Heart right ventricle (tissue), 16 donors: Measurements from ENCODE around the gene PTPRS. TPM values are rescaled to one million over a fixed set of nuclear protein-coding genes. Genes with fewer than 3 reads are reported as not detected.

ENCODE experiments used
- ATAC-seq, 8 donors: fragments of 200-7000 bp; cut with Tn5 transposase; one replicate each; pipeline ENCODE4 v1.9.1; 2020; ENCODE audit warnings: mild to moderate bottlenecking in 8 of 8, moderate library complexity in 8 of 8, moderate number of reproducible peaks in 1 of 8
- DNase-seq, 2 donors: peaks; one replicate each; pipeline ENCODE4 v3.0.0-alpha.2; 2020
- H3K27ac ChIP-seq, 10 donors: fragments of 200-600 bp; sonication (generic) in 2 of 10; one replicate each; pipeline versions ENCODE4 v1.5.0 to v1.8.0; 2020 to 2022; ENCODE audit warnings: mild to moderate bottlenecking in 3 of 10
- H3K27me3 ChIP-seq, 7 donors: fragments of 200-600 bp; one replicate each; pipeline ENCODE4 v1.8.0; 2021 to 2022; ENCODE audit warnings: mild to moderate bottlenecking in 2 of 7
- H3K36me3 ChIP-seq, 9 donors: fragments of 200-600 bp; sonication (generic) in 1 of 9; one replicate each; pipeline versions ENCODE4 v1.5.0 to v1.8.0; 2020 to 2022; ENCODE audit warnings: mild to moderate bottlenecking in 2 of 9
- H3K4me1 ChIP-seq, 9 donors: fragments of 200-600 bp; sonication (generic) in 1 of 9; one replicate each; pipeline versions ENCODE4 v1.5.0 to v1.8.0; 2020 to 2022; ENCODE audit warnings: mild to moderate bottlenecking in 4 of 9
- H3K4me3 ChIP-seq, 10 donors: fragments of 200-600 bp; sonication (generic) in 2 of 10; one replicate each; pipeline versions ENCODE4 v1.5.0 to v1.8.0; 2020 to 2022; ENCODE audit warnings: mild to moderate bottlenecking in 7 of 10, moderate library complexity in 2 of 10
- H3K9me3 ChIP-seq, 11 donors: fragments of 200-600 bp in 10 of 11; sonication (generic) in 2 of 11; one replicate each; pipeline versions ENCODE4 v1.5.0 to v1.8.0; 2013 to 2022; ENCODE audit warnings: mild to moderate bottlenecking in 2 of 11, control low read depth in 1 of 11, moderate library complexity in 1 of 11
- WGBS, 2 donors: extraction: QIAGEN DNeasy Blood & Tissue Kit; methylation state at CpG; one replicate each; pipeline ENCODE4 v1.1.7; 2013; ENCODE audit warnings: inconsistent platforms in 1 of 2; 5-methylcytosine and 5-hydroxymethylcytosine counted together
- intact Hi-C, 10 donors: fragments of 100-400 bp; cut with DNase I; formaldehyde crosslinking; loops; one replicate each; pipeline versions ENCODE4 v1.11.1 to v1.14.2; 2022
- polyA plus RNA-seq, 2 donors: library from polyadenylated mRNA; stranded (reverse); fragments of 200-250 nt; gene quantifications; one replicate each; pipeline ENCODE4 v1.2.3, GENCODE V29; 2013
- total RNA-seq, 10 donors: library from RNA; stranded (reverse); fragmentation: NEBNext Ultra II Directional in 3 of 10; extraction: Animal tissue kit (Norgen Biotek cat#: 25700) in 3 of 10; gene quantifications; one replicate each; pipeline versions ENCODE4 v1.2.1 to v1.2.4, GENCODE V29; 2021 to 2023
- TF ChIP-seq, protein P1 (sequence below), 9 donors: fragments of 200-600 bp; sonication (generic) in 2 of 9; IDR thresholded peaks; one replicate each; pipeline versions ENCODE4 v1.5.0 to v1.8.0; 2021 to 2022; ENCODE audit warnings: antibody characterized with exemption in 9 of 9, mild to moderate bottlenecking in 5 of 9, moderate library complexity in 1 of 9
- donor health status: Arrhythmogenic right ventricular cardiomyopathy.
- donor health status: ischemic (EF 13 %, LVEDD 7.1; RV severe dilation, severe dysfunction).
- donor health status: healthy with polysubstance abuse.
- donor health status: DM: no; HTN: yes; CAD: no.
- donor health status: DM: no; HTN: no; CAD: no.
- donor health status: ischemic (EF 25% LVEDD 6.9; RV normal size, moderate dysfunction).
- donor health status: ischemic (EF 25% LVEDD 5.7; RV mildly dilated, moderate dysfunction).
- donor health status: healthy.
- donor health status: DM: yes; HTN: yes; CAD: no.
- donor health status: Ischemic cardiomyopathy.
- donor health status: ischemic (EF 35%, LVEDD 5.7; RV mildly dilated, moderate dysfunction).
- donor health status: nonischemic (EF 11% LVEDD 7.7; RV severe dilation, severe dysfunction).
- donor health status: DM: yes; HTN: yes; CAD: no.
- donor health status: PGD.
- donor health status: ischemic (EF 29% LVEDD 5.4; RV normal size, mild dysfunction).
- donor health status: nonischemic (EF 23%, LVEDD 6.1; RV moderate dilation, normal function).

The PTPRS gene
- total and polyA plus RNA-seq, 12 donors: 4.9 to 74.7 (median 29.4) TPM

DNA sequence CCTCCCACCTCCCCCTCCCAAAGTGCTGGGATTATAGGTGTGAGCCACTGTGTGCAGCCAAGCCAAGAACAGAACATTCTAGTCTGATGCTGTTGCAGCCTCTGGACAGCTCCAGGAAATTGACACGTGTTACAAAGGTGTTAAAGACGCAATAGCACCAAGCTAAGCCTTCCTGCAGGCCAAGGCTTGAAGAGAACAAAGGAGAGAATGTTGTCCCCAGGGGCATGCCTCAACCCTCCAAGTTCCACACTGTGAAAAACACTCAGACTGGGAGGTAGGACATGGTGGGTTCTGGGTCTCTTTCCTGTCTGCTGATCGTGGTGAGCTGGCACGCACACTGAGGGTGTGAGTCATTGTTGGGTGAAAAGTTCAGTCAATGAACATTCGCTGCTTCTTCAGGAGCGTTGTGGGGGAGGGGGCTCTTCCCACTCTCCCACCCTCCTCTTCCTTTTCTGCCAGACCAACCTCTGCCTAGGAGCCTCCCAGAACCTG, 5.3 kb upstream of the PTPRS start:
- ATAC-seq (no peak), DNase-seq (no peak)
- WGBS, 2 donors: 12 to 27% methylated on average over 6 of the region's 6 CpGs
- H3K4me3 ChIP-seq: no peak overlapping the region
- intact Hi-C loops: loop anchor here in 1 of 10 donors (10.0 kb wide), 1 partner anchor 609 kb away; no protein-coding TSS in a partner anchor
- H3K36me3 ChIP-seq: no peaks in the 10 kb centered on the region
- peaks cover 0 to 2% (median 0%) of the 10 kb centered on the region in 9 donors for H3K4me1 ChIP-seq
- H3K27me3 ChIP-seq: peaks cover 0 to 28% (median 10%) of the 10 kb centered on the region in 7 donors
- H3K27ac ChIP-seq: no peak overlapping the region
- peaks cover 0 to 12% (median 0%) of the 10 kb centered on the region in 11 donors for H3K9me3 ChIP-seq
- TF ChIP-seq, protein P1, sequence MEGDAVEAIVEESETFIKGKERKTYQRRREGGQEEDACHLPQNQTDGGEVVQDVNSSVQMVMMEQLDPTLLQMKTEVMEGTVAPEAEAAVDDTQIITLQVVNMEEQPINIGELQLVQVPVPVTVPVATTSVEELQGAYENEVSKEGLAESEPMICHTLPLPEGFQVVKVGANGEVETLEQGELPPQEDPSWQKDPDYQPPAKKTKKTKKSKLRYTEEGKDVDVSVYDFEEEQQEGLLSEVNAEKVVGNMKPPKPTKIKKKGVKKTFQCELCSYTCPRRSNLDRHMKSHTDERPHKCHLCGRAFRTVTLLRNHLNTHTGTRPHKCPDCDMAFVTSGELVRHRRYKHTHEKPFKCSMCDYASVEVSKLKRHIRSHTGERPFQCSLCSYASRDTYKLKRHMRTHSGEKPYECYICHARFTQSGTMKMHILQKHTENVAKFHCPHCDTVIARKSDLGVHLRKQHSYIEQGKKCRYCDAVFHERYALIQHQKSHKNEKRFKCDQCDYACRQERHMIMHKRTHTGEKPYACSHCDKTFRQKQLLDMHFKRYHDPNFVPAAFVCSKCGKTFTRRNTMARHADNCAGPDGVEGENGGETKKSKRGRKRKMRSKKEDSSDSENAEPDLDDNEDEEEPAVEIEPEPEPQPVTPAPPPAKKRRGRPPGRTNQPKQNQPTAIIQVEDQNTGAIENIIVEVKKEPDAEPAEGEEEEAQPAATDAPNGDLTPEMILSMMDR (IDR thresholded peaks at IDR 0.05): no peak

DNA sequence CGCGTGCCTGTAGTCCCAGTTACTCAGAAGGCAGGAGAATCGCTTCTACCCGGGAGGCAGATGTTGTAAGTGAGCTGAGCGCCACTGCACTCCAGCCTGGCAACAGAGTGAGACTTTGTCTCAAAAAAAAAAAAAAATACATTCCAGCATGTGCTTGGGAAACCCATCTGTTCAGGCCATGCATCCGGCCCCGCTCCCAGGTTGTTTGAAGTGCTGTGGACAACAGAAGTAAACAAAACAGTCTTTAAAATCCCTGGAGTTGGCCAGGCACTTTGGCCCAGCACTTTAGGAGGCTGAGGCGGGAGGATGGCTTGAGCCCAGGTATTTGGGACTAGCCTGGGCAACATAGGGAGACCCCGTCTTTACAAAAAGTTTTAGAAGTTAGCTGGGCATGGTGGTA, 3.2 kb upstream of the PTPRS start:
- TF ChIP-seq, protein P1 (IDR thresholded peaks at IDR 0.05): no peak
- ATAC-seq: no peak
- 66 to 77% methylated on average over 9 of the region's 9 CpGs for WGBS, 2 donors
- no peak for DNase-seq
- Histone ChIP-seq H3K27me3 (peaks cover 7 to 45% (median 18%) of the 10 kb centered on the region in 7 donors), H3K27ac (no peak overlapping the region), H3K36me3 (no peaks in the 10 kb centered on the region), H3K4me3 (no peak overlapping the region), H3K9me3 (peaks cover 0 to 12% (median 0%) of the 10 kb centered on the region in 11 donors), H3K4me1 (peaks cover 4 to 15% (median 6%) of the 10 kb centered on the region in 9 donors)
- intact Hi-C loops: loop anchor here in 1 of 10 donors (10.0 kb wide), 1 partner anchor 611 kb away; no protein-coding TSS in a partner anchor

DNA sequence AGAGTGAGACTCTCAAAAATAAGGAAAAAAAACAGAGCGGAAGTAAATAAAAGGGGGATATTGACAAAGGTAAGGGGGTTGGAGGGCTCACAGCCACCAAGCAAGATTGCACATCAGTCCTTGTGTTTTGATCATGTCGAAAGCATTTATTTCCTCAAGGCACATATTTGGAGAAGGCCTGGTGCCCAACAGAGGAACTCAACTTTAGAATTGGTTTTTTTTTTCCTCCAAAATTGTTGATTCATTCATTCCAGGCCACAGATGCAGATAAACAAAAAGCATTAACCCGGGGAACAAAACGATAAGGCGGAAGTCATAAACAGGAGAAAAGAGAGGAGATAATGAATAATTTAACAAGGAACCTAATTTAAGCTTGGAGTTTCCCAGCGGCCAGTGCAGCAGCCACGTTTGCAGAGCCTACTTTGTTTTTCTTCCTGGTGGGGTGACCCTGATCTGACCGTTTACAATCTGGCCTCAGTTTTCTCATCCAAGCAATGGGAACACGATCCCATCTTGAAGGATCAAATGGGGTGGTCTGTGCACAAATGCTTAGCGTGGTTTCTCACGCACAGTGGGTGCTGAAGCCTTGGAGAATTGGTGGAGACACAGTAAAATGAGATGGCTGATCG, 2.1 kb upstream of the PTPRS start:
- Histone ChIP-seq H3K4me1 (peaks cover 4 to 19% (median 6%) of the 10 kb centered on the region in 9 donors), H3K9me3 (peaks cover 0 to 10% (median 0%) of the 10 kb centered on the region in 11 donors), H3K27me3 (peaks cover 7 to 57% (median 29%) of the 10 kb centered on the region in 7 donors), H3K27ac (no peak overlapping the region), H3K4me3 (no peak overlapping the region), H3K36me3 (no peaks in the 10 kb centered on the region)
- intact Hi-C loops: loop anchor here in 1 of 10 donors (10.0 kb wide), 1 partner anchor 612 kb away; no protein-coding TSS in a partner anchor
- WGBS, 2 donors: 66 to 68% methylated on average over 12 of the region's 12 CpGs
- no peak for ATAC-seq
- DNase-seq: no peak
- TF ChIP-seq, protein P1 (IDR thresholded peaks at IDR 0.05): no peak

DNA sequence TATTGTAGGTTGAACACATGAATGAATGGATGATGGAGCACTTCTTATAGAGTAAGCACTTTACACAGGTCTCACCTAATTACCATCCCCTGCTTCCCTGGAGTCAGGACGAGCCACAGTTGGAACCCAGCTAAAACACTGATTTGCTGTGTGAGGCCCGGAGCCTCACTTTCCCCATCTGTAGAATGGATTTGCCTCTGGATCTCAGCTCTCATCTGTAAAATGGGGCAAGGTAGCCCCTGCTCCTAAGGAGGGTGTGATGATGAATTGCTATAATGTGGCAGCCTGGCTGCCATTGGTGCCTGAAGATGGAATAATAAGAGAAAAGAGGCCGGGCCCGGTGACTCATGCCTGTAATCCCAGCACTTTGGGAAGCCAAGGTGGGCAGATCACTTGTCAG, 1.4 kb upstream of the PTPRS start:
- H3K36me3 ChIP-seq: no peaks in the 10 kb centered on the region
- H3K9me3 ChIP-seq: peaks cover 0 to 3% (median 0%) of the 10 kb centered on the region in 11 donors
- H3K4me1 ChIP-seq: peaks cover 4 to 19% (median 6%) of the 10 kb centered on the region in 9 donors
- ATAC-seq: no peak
- peaks cover 7 to 64% (median 36%) of the 10 kb centered on the region in 7 donors for H3K27me3 ChIP-seq
- TF ChIP-seq, protein P1 (IDR thresholded peaks at IDR 0.05): no peak
- H3K27ac ChIP-seq: no peak overlapping the region
- H3K4me3 ChIP-seq: no peak overlapping the region
- DNase-seq: no peak
- WGBS, 2 donors: 65 to 73% methylated on average over 4 of the region's 4 CpGs
- intact Hi-C loops: loop anchor here in 1 of 10 donors (10.0 kb wide), 1 partner anchor 613 kb away; no protein-coding TSS in a partner anchor
